OCI-LY1 (cell line): ENCODE measurements around the gene PES1.
"Not testable (repeated sequence)": the region's sequence is repeated elsewhere in the genome, so short reads cannot be mapped to it uniquely, and the experiment has no call there.

ENCODE experiments used
- H2AFZ ChIP-seq: fragments of 200-600 bp; sonication (generic), shearing (Covaris generic); 2 replicates; pipeline ENCODE4 v1.6.0; 2014; ENCODE audit warnings: antibody characterized with exemption, mild to moderate bottlenecking, low read length
- H3F3A ChIP-seq: fragments of 200-600 bp; sonication (generic), shearing (Covaris generic); 2 replicates; pipeline ENCODE4 v1.6.0; 2014; ENCODE audit warnings: mild to moderate bottlenecking, antibody characterized with exemption, low read length, moderate library complexity; ENCODE audit not compliant: insufficient read depth
- H3K27ac ChIP-seq: fragments of 200-600 bp; sonication (generic); 2 replicates; pipeline ENCODE4 v1.5.1; 2014; ENCODE audit warnings: low read length, mixed run types, mild to moderate bottlenecking, low read depth; ENCODE audit not compliant: poor library complexity, severe bottlenecking
- H3K27me3 ChIP-seq: fragments of 200-600 bp; sonication (generic); 2 replicates; pipeline ENCODE4 v1.6.0; 2014; ENCODE audit warnings: antibody characterized with exemption, mild to moderate bottlenecking, low read length, moderate library complexity; ENCODE audit not compliant: insufficient read depth
- H3K36me3 ChIP-seq: fragments of 200-600 bp; sonication (generic); 2 replicates; pipeline ENCODE4 v1.6.1; 2014; ENCODE audit warnings: mild to moderate bottlenecking, antibody characterized with exemption, low read length, moderate library complexity, mixed read lengths; ENCODE audit not compliant: insufficient read depth
- H3K4me1 ChIP-seq: fragments of 200-600 bp; sonication (generic); 2 replicates; pipeline ENCODE4 v1.5.1; 2014; ENCODE audit warnings: mild to moderate bottlenecking, low read length, moderate library complexity; ENCODE audit not compliant: insufficient read depth, severe bottlenecking
- H3K4me2 ChIP-seq: fragments of 200-600 bp; sonication (generic), shearing (Covaris generic); 2 replicates; pipeline ENCODE4 v1.6.1; 2014; ENCODE audit warnings: low read length
- H3K4me3 ChIP-seq: fragments of 200-600 bp; sonication (generic); 2 replicates; pipeline ENCODE4 v1.5.1; 2014; ENCODE audit warnings: low read length, low read depth, mild to moderate bottlenecking, mixed read lengths; ENCODE audit not compliant: poor library complexity, severe bottlenecking
- H3K79me2 ChIP-seq: fragments of 200-600 bp; shearing (Covaris generic); 2 replicates; pipeline ENCODE4 v1.6.1; 2016; ENCODE audit warnings: mixed run types, low read length, mixed read lengths; ENCODE audit not compliant: insufficient read depth
- H3K9ac ChIP-seq: fragments of 200-600 bp; sonication (generic), shearing (Covaris generic); 2 replicates; pipeline ENCODE4 v1.6.1; 2014; ENCODE audit warnings: mild to moderate bottlenecking, low read length, mixed read lengths
- H3K9me2 ChIP-seq: fragments of 200-600 bp; sonication (generic), shearing (Covaris generic); 2 replicates; pipeline ENCODE4 v1.6.1; 2014; ENCODE audit warnings: low read depth, mild to moderate bottlenecking, low read length, mixed read lengths
- H3K9me3 ChIP-seq: fragments of 200-600 bp; shearing (Covaris generic); 2 replicates; pipeline ENCODE4 v1.6.1; 2014; ENCODE audit warnings: low read length, mixed read lengths
- H4K20me1 ChIP-seq: fragments of 200-600 bp; sonication (generic), shearing (Covaris generic); 2 replicates; pipeline ENCODE4 v1.6.0; 2016; ENCODE audit warnings: mild to moderate bottlenecking, low read length; ENCODE audit not compliant: insufficient read depth
- CTCF ChIP-seq: fragments of 200-600 bp; sonication (generic), shearing (Covaris generic); IDR thresholded peaks from 2 replicates; pipeline ENCODE4 v1.5.1; 2017; ENCODE audit warnings: mild to moderate bottlenecking, antibody characterized with exemption, low read length, moderate library complexity, mixed read lengths
- EZH2 ChIP-seq: fragments of 200-600 bp; sonication (generic), shearing (Covaris generic); IDR thresholded peaks from 2 replicates; pipeline ENCODE4 v1.8.0; 2017; ENCODE audit warnings: borderline replicate concordance, mixed run types, mild to moderate bottlenecking, antibody characterized with exemption, low read length, moderate library complexity, mixed read lengths

The PES1 gene

DNA sequence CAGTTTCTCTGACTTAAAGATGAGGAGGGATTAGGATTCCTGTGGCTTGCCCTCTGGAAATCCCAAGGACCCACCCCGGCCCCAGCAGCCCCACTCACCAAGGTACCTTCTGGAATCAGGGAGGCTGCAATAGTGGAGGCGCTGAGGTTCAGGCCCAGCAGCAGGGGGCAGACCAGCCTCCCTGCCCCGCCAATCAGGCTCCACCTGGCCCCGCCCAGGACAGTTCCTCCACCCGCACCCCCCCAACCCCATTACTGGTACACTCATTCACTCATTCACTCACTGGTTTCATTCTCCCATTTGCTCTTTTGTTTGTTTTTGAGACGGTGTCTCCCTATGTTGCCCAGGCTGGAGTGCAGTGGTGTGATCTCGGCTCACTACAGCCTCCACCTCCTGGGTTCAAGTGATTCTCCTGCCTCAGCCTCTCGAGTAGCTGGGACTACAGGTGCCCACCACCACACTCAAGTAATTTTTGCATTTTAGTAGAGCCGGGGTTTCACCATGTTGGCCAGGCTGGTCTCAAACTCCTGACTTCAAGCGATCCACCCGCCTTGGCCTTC is 31.0 kb downstream of the PES1 start:
- H3F3A ChIP-seq, H3K4me3 ChIP-seq, H3K79me2 ChIP-seq, H3K9me3 ChIP-seq, H3K27me3 ChIP-seq, H3K36me3 ChIP-seq, H3K9ac ChIP-seq, H3K27ac ChIP-seq, H3K9me2 ChIP-seq, H4K20me1 ChIP-seq, H3K4me1 ChIP-seq, H3K4me2 ChIP-seq, H2AFZ ChIP-seq: not testable (repeated sequence)
- TF ChIP-seq CTCF = peak; percentile 22; the same call in 1 of the 2 replicates

DNA sequence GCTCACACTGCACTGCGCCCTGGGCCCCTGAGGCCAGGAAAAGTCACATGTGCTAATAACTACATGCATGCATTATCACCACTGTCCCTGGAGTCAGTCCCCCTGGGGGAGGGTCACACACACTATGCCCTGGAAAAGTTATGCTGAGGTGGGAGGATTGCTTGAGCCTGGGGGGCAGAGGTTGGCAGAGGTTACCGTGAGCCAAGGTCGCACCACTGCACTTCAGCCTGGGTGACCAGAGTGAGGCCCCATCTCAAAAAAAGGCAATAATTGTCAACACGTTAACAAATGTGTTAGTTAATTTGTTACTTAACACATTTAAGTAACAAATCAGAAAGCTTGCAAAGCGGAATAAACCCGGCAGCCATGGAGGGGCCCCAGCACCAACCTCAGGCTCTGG is 31.8 kb downstream of the PES1 start:
- Histone ChIP-seq H3K79me2 (no peaks in the 10 kb centered on the region), H4K20me1 (no peaks in the 10 kb centered on the region), H3K4me3 (no peak overlapping the region), H3K36me3 (no peaks in the 10 kb centered on the region), H3K4me2 (no peak overlapping the region), H3F3A (no peaks in the 10 kb centered on the region), H3K27ac (no peak overlapping the region), H3K9me2 (no peaks in the 10 kb centered on the region), H3K4me1 (no peaks in the 10 kb centered on the region), H3K9me3 (no peaks in the 10 kb centered on the region), H2AFZ (no peak overlapping the region), H3K9ac (no peak overlapping the region), H3K27me3 (no peaks in the 10 kb centered on the region)
- TF ChIP-seq CTCF (no peak), EZH2 (no peak)

- no peaks in the 10 kb centered on the region for H3K9me3 ChIP-seq
Measured at GRCh38 chr22:30557243-30557642, 34.5 kb downstream of the PES1 start.

More at GRCh38 chr22:30557243-30557642, 34.5 kb downstream of the PES1 start:
- Histone ChIP-seq H3K9me2 (no peaks in the 10 kb centered on the region), H3K27me3 (no peaks in the 10 kb centered on the region), H3K9ac (no peak overlapping the region), H3K4me3 (no peak overlapping the region), H3K36me3 (no peaks in the 10 kb centered on the region), H3K4me1 (no peaks in the 10 kb centered on the region), H2AFZ (no peak overlapping the region), H3F3A (no peaks in the 10 kb centered on the region), H3K4me2 (no peak overlapping the region), H3K79me2 (no peaks in the 10 kb centered on the region), H3K27ac (no peak overlapping the region), H4K20me1 (no peaks in the 10 kb centered on the region)
- TF ChIP-seq CTCF (no peak), EZH2 (no peak)
